IMR-90 (cell line): Measurements from ENCODE around the gene THSD7B. TPM values are rescaled to one million over a fixed set of nuclear protein-coding genes. Genes with fewer than 3 reads are reported as not detected.

ENCODE experiments used
- ATAC-seq: fragments of 200-7000 bp; cut with Tn5 transposase; 2 replicates; pipeline ENCODE4 v1.9.1; 2020; ENCODE audit warnings: low read depth, mild to moderate bottlenecking, moderate library complexity
- BruUV-seq: library from RNA; stranded (reverse); fragments of 400-500 nt; replicated peaks from 2 replicates; lab custom pipeline; 2021; lab: Mats Ljungman, UMichigan
- CTCF ChIA-PET: fragments of 300-600 bp; formaldehyde crosslinking; extraction: SDS; loops from one replicate; lab custom pipeline; 2021; ENCODE audit warnings: antibody characterized with exemption; lab: Yijun Ruan, JAX
- POLR2A ChIA-PET: fragments of 300-600 bp; sonication (Branson Sonifier 250); formaldehyde crosslinking; loops from one replicate; lab custom pipeline; 2022; ENCODE audit warnings: antibody characterized with exemption; ENCODE audit not compliant: unreplicated experiment; lab: Charles Lee
- DNase-seq: peaks from one replicate; pipeline ENCODE4 v3.0.0; 2013
- H2AFZ ChIP-seq: replicated peaks from 2 replicates; pipeline ENCODE3; 2013; ENCODE audit warnings: low read length, mild to moderate bottlenecking; ENCODE audit not compliant: poor library complexity
- H2AK5ac ChIP-seq: 2 replicates; pipeline ENCODE4 v1.6.1; 2013; ENCODE audit warnings: low read depth, low read length, inconsistent platforms
- H2AK9ac ChIP-seq: replicated peaks from 2 replicates; pipeline ENCODE3; 2013; ENCODE audit warnings: mild to moderate bottlenecking, low read depth, low read length, moderate library complexity; ENCODE audit not compliant: poor library complexity
- H2BK120ac ChIP-seq: 2 replicates; pipeline ENCODE4 v1.6.1; 2013; ENCODE audit warnings: low read depth, low read length, inconsistent platforms
- H2BK15ac ChIP-seq: 3 replicates; pipeline ENCODE4 v1.6.1; 2013; ENCODE audit warnings: low read depth, low read length, inconsistent platforms
- H2BK20ac ChIP-seq: 2 replicates; pipeline ENCODE4 v1.6.1; 2013; ENCODE audit warnings: low read depth, mild to moderate bottlenecking, inconsistent platforms, low read length, moderate library complexity
- H2BK5ac ChIP-seq: 2 replicates; pipeline ENCODE4 v1.6.1; 2013; ENCODE audit warnings: mild to moderate bottlenecking, low read depth, low read length, inconsistent platforms; ENCODE audit not compliant: poor library complexity, severe bottlenecking
- H3K14ac ChIP-seq: replicated peaks from 2 replicates; pipeline ENCODE4 v1.6.1; 2013; ENCODE audit warnings: low read depth, low read length, inconsistent platforms
- H3K18ac ChIP-seq: 2 replicates; pipeline ENCODE4 v1.6.1; 2013; ENCODE audit warnings: low read depth, low read length, control low read depth
- H3K23ac ChIP-seq: 2 replicates; pipeline ENCODE4 v1.6.1; 2013; ENCODE audit warnings: low read depth, low read length, inconsistent platforms
- H3K27ac ChIP-seq: 2 replicates; pipeline ENCODE4 v1.5.1; 2013; ENCODE audit warnings: mild to moderate bottlenecking, control low read depth, low read length; ENCODE audit not compliant: insufficient read depth
- H3K27me3 ChIP-seq: 2 replicates; pipeline ENCODE4 v1.6.1; 2013; ENCODE audit warnings: low read length; ENCODE audit not compliant: control insufficient read depth, insufficient read depth
- H3K36me3 ChIP-seq: 2 replicates; pipeline ENCODE4 v1.6.1; 2013; ENCODE audit warnings: low read length, mixed read lengths; ENCODE audit not compliant: control insufficient read depth, insufficient read depth
- H3K4ac ChIP-seq: 2 replicates; pipeline ENCODE4 v1.6.1; 2013; ENCODE audit warnings: low read depth, low read length, inconsistent platforms
- H3K4me1 ChIP-seq: 2 replicates; pipeline ENCODE4 v1.6.1; 2013; ENCODE audit warnings: low read length, mixed read lengths; ENCODE audit not compliant: control insufficient read depth, insufficient read depth
- H3K4me2 ChIP-seq: 2 replicates; pipeline ENCODE4 v1.6.1; 2013; ENCODE audit warnings: low read depth, mild to moderate bottlenecking, control low read depth, low read length, moderate library complexity
- H3K4me3 ChIP-seq: 2 replicates; pipeline ENCODE4 v1.5.1; 2013; ENCODE audit warnings: low read depth, mild to moderate bottlenecking, control low read depth, low read length, moderate library complexity; ENCODE audit not compliant: insufficient read depth
- H3K56ac ChIP-seq: 2 replicates; pipeline ENCODE4 v1.6.1; 2013; ENCODE audit warnings: low read length, inconsistent platforms; ENCODE audit not compliant: insufficient read depth; ENCODE audit errors: extremely low read depth
- H3K79me1 ChIP-seq, 2 experiments: 2 replicates each; pipeline ENCODE4 v1.6.1; 2013; ENCODE audit warnings: low read length in 2 of 2, inconsistent platforms in 1 of 2, low read depth in 1 of 2
- H3K9ac ChIP-seq: 2 replicates; pipeline ENCODE4 v1.6.1; 2013; ENCODE audit warnings: low read depth, low read length, control low read depth
- H3K9me1 ChIP-seq: 2 replicates; pipeline ENCODE4 v1.6.1; 2013; ENCODE audit warnings: low read length, inconsistent platforms; ENCODE audit not compliant: insufficient read depth
- H3K9me3 ChIP-seq: 2 replicates; pipeline ENCODE4 v1.6.1; 2013; ENCODE audit warnings: low read length; ENCODE audit not compliant: control insufficient read depth, insufficient read depth
- H4K20me1 ChIP-seq: 2 replicates; pipeline ENCODE4 v1.6.1; 2013; ENCODE audit warnings: low read length, inconsistent platforms; ENCODE audit not compliant: insufficient read depth
- H4K5ac ChIP-seq: 2 replicates; pipeline ENCODE4 v1.6.1; 2013; ENCODE audit warnings: mild to moderate bottlenecking, low read depth, low read length, control low read depth
- H4K8ac ChIP-seq, 2 experiments: 2 replicates each; pipeline ENCODE4 v1.6.1; 2013; ENCODE audit warnings: low read depth in 2 of 2, low read length in 2 of 2, control low read depth in 1 of 2, inconsistent platforms in 1 of 2
- H4K91ac ChIP-seq: 2 replicates; pipeline ENCODE4 v1.6.1; 2013; ENCODE audit warnings: low read depth, low read length, inconsistent platforms; ENCODE audit not compliant: insufficient read depth
- BHLHE40 ChIP-seq: fragments of 150-350 bp; IDR thresholded peaks from 2 replicates; pipeline ENCODE4 v1.6.1; 2016; ENCODE audit warnings: mild to moderate bottlenecking, low read depth, low read length
- CEBPB ChIP-seq: IDR thresholded peaks from 2 replicates; pipeline ENCODE4 v1.6.1; 2012; ENCODE audit warnings: low read depth, low read length, improper control_type of control experiment
- CHD1 ChIP-seq: IDR thresholded peaks from 2 replicates; pipeline ENCODE4 v1.6.1; 2012; ENCODE audit warnings: low read depth, low read length, improper control_type of control experiment
- ELK1 ChIP-seq: fragments of 150-350 bp; IDR thresholded peaks from 2 replicates; pipeline ENCODE4 v1.6.1; 2016; ENCODE audit warnings: low read depth, mild to moderate bottlenecking, low read length, moderate library complexity, borderline replicate concordance
- FOS ChIP-seq: fragments of 150-350 bp; IDR thresholded peaks from 2 replicates; pipeline ENCODE4 v1.6.1; 2016; ENCODE audit warnings: low read depth, low read length
- MXI1 ChIP-seq: IDR thresholded peaks from 2 replicates; pipeline ENCODE4 v1.6.1; 2012; ENCODE audit warnings: low read depth, mild to moderate bottlenecking, low read length, moderate library complexity, borderline replicate concordance
- NFE2L2 ChIP-seq: fragments of 150-350 bp; IDR thresholded peaks from 2 replicates; pipeline ENCODE4 v1.6.1; 2016; ENCODE audit warnings: low read depth, mild to moderate bottlenecking, low read length
- POLR2A ChIP-seq: IDR thresholded peaks from 2 replicates; pipeline ENCODE4 v1.6.1; 2012; ENCODE audit warnings: mild to moderate bottlenecking, low read depth, low read length
- RAD21 ChIP-seq: IDR thresholded peaks from 2 replicates; pipeline ENCODE4 v1.6.1; 2012; ENCODE audit warnings: low read length, improper control_type of control experiment
- RCOR1 ChIP-seq: IDR thresholded peaks from 2 replicates; pipeline ENCODE4 v1.6.1; 2012; ENCODE audit warnings: mild to moderate bottlenecking, low read length, improper control_type of control experiment; ENCODE audit not compliant: insufficient replicate concordance
- SMC3 ChIP-seq: fragments of 150-350 bp; IDR thresholded peaks from 2 replicates; pipeline ENCODE4 v1.6.1; 2016; ENCODE audit warnings: low read depth, mild to moderate bottlenecking, antibody characterized with exemption, low read length, moderate library complexity
- USF2 ChIP-seq: fragments of 150-350 bp; IDR thresholded peaks from 2 replicates; pipeline ENCODE4 v1.6.1; 2017; ENCODE audit warnings: mild to moderate bottlenecking, antibody characterized with exemption, low read length, low read depth
- WGBS, 2 experiments: methylation state at CpG; one replicate each; pipeline versions ENCODE4 v1.1.5 to v1.1.7; 2013; ENCODE audit warnings: missing lambda C conversion rate in 2 of 2; ENCODE audit not compliant: insufficient read length in 1 of 2; ENCODE audit errors: extremely low coverage in 2 of 2; 5-methylcytosine and 5-hydroxymethylcytosine counted together
- dilution Hi-C: fragments of 300-500 bp; cut with HindIII; formaldehyde crosslinking; loops from one replicate; pipeline ENCODE4 v1.14.3; 2018; ENCODE audit warnings: low sequenced_read_pairs; ENCODE audit not compliant: unreplicated experiment
- in situ Hi-C: fragments of 300-500 bp; cut with MboI; formaldehyde crosslinking; loops from 3 replicates; pipeline ENCODE4 v1.14.3; 2019; ENCODE audit warnings: low sequenced_read_pairs, inconsistent platforms, mixed read lengths
- intact Hi-C: fragments of 100-400 bp; cut with micrococcal nuclease; formaldehyde crosslinking; loops from 2 replicates; pipeline ENCODE4 v1.10.0; 2022
- polyA plus RNA-seq, 3 experiments: library from polyadenylated mRNA; depleted of rRNA; stranded (reverse); fragments of >200 nt; gene quantifications; 2 replicates each; pipeline ENCODE4 v1.2.3, GENCODE V29; 2012; ENCODE audit warnings: low replicate concordance in 1 of 3
- total RNA-seq: library from RNA; depleted of rRNA; stranded (reverse); fragments of >200 nt; gene quantifications from 2 replicates; pipeline ENCODE4 v1.2.3, GENCODE V29; 2012

Gene THSD7B
- total and polyA plus RNA-seq, 2 of the 4 experiments (the other 2 are of a cell fraction): not detected

- Histone ChIP-seq H3K4me2 (no peak overlapping the region), H2AFZ (no peak overlapping the region), H2BK15ac (no peak overlapping the region), H2BK120ac (no peak overlapping the region), H2BK20ac (no peak overlapping the region), H3K79me1 (no peaks in the 10 kb centered on the region), H2BK5ac (no peak overlapping the region), H3K9me1 (no peaks in the 10 kb centered on the region), H2AK5ac (no peak overlapping the region), H3K18ac (no peak overlapping the region), H2AK9ac (no peak overlapping the region), H3K27me3 (no peaks in the 10 kb centered on the region), H4K8ac (no peak overlapping the region), H3K23ac (no peak overlapping the region), H3K9ac (no peak overlapping the region), H3K56ac (no peak overlapping the region), H4K20me1 (no peaks in the 10 kb centered on the region), H3K4ac (no peak overlapping the region), H4K5ac (no peak overlapping the region), H4K91ac (no peak overlapping the region), H3K9me3 (peaks cover 4% of the 10 kb centered on the region), H3K14ac (no peak overlapping the region), H3K36me3 (no peaks in the 10 kb centered on the region), H3K4me3 (no peak overlapping the region), H3K27ac (no peak overlapping the region), H3K4me1 (no peaks in the 10 kb centered on the region)
- intact Hi-C loops: no loop called here
- in situ Hi-C loops: no loop called here
- DNase-seq: no peak
- TF ChIP-seq SMC3 (no peak), MXI1 (no peak), RCOR1 (no peak), ELK1 (no peak), NFE2L2 (no peak), CHD1 (no peak), FOS (no peak), RAD21 (no peak), CEBPB (no peak), USF2 (no peak), BHLHE40 (no peak), POLR2A (no peak)
- no peak for ATAC-seq
- no CpG with 5 or more reads among the region's 2 CpGs for WGBS, 2 experiments
- POLR2A ChIA-PET: no interaction called here
- no TSS peak for BruUV-seq
- CTCF ChIA-PET: no interaction called here
- dilution Hi-C loops: no loop called here
Measured at GRCh38 chr2:137262594-137262993, 497.2 kb downstream of the THSD7B start.
